Activated CD4-positive, alpha-beta T cell treated with anti-CD3 and anti-CD28 coated beads, Interleukin-2, amount 10 ng/mL, durations not matched to agents 7 days and 5 days (primary cell): ENCODE data around the gene FBXW8. TPM values are rescaled to one million over a fixed set of nuclear protein-coding genes. Genes with fewer than 3 reads are reported as not detected.

ENCODE experiments used
- CTCF ChIA-PET: fragments of 350-600 bp; sonication (Branson Sonifier 250); formaldehyde crosslinking; loops from one replicate; lab custom pipeline; 2021; ENCODE audit warnings: antibody characterized with exemption; lab: Charles Lee
- POLR2A ChIA-PET: fragments of 350-600 bp; sonication (Branson Sonifier 250); formaldehyde crosslinking; loops from one replicate; lab custom pipeline; 2021; ENCODE audit warnings: antibody characterized with exemption; lab: Charles Lee
- DNase-seq: peaks from one replicate; pipeline ENCODE4 v3.0.0-alpha.2; 2020
- H3K27ac Mint-ChIP-seq: one replicate; pipeline ENCODE4 v1.8.0; 2021; ENCODE audit warnings: mild to moderate bottlenecking, moderate library complexity, mixed read lengths
- H3K27me3 Mint-ChIP-seq: one replicate; pipeline ENCODE4 v1.8.0; 2021; ENCODE audit warnings: mixed read lengths
- H3K36me3 Mint-ChIP-seq: one replicate; pipeline ENCODE4 v1.8.0; 2021; ENCODE audit warnings: low read depth, mixed read lengths
- H3K4me1 Mint-ChIP-seq: one replicate; pipeline ENCODE4 v1.8.0; 2021; ENCODE audit warnings: mixed read lengths
- H3K4me3 Mint-ChIP-seq: one replicate; pipeline ENCODE4 v1.8.0; 2021; ENCODE audit warnings: mild to moderate bottlenecking, moderate library complexity, mixed read lengths
- H3K9me3 Mint-ChIP-seq: one replicate; pipeline ENCODE4 v1.8.0; 2021; ENCODE audit warnings: mixed read lengths
- total RNA-seq, 2 experiments: library from RNA; stranded (reverse); gene quantifications; one replicate each; pipeline ENCODE4 v1.2.3, GENCODE V29; 2021

FBXW8 gene
- total RNA-seq, 2 experiments from 2014 or later, result 12.5 to 13.2 TPM

GRCh38 chr12:117000316-117000715 lies 89.6 kb downstream of the FBXW8 start:
- H3K4me1 Mint-ChIP-seq, result peaks cover under 1% of the 10 kb centered on the region
- H3K27ac Mint-ChIP-seq, result no peak overlapping the region
- H3K36me3 Mint-ChIP-seq, result peaks cover 12% of the 10 kb centered on the region
- no peak for DNase-seq
- ChIA-PET POLR2A (no interaction called here), CTCF (no interaction called here)
- H3K9me3 Mint-ChIP-seq, result no peaks in the 10 kb centered on the region
- no peaks in the 10 kb centered on the region for H3K27me3 Mint-ChIP-seq
- H3K4me3 Mint-ChIP-seq, result no peak overlapping the region

GRCh38 chr12:117002051-117002817 lies 91.5 kb downstream of the FBXW8 start:
- CTCF ChIA-PET, result interaction anchor here (1.0 kb wide), 1 partner anchor 26 kb away, joined by 3 read pairs; no protein-coding TSS in a partner anchor

DNA sequence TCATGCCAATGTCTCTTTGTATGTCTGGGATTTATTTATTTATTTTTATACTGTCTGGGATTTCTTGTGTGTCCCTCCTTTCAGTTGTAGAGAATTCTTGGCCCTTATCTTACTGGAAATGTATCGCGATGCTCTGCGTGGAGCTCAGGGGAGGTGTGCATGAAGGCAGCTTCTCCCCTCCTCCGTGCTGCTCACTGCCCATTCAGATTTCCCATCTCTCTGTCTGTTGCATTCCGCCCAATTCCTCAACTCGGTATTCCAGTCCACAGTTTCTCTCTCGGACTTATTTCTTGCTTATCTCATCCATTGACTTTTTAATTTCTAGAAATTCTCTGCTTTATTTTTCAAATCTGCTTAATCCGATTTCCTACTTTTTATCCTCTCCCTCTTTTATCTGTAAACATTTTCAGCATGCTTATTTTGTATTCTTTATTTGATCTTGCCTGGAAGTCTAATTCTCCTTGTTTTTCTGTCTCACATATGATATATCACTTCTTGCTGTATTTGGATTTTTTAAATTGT lies 93.2 kb downstream of the FBXW8 start:
- Mint-ChIP-seq H3K36me3 (peaks cover 17% of the 10 kb centered on the region), H3K27ac (no peak overlapping the region), H3K9me3 (no peaks in the 10 kb centered on the region), H3K27me3 (no peaks in the 10 kb centered on the region), H3K4me3 (no peak overlapping the region), H3K4me1 (peaks cover 8% of the 10 kb centered on the region)
- no peak for DNase-seq
- ChIA-PET CTCF (no interaction called here), POLR2A (no interaction called here)

More at GRCh38 chr12:117002051-117002817, 91.5 kb downstream of the FBXW8 start:
- Mint-ChIP-seq H3K27me3 (no peaks in the 10 kb centered on the region), H3K27ac (no peak overlapping the region), H3K4me3 (no peak overlapping the region), H3K36me3 (peaks cover 17% of the 10 kb centered on the region), H3K4me1 (peaks cover 8% of the 10 kb centered on the region), H3K9me3 (no peaks in the 10 kb centered on the region)
- POLR2A ChIA-PET, result no interaction called here
- no peak for DNase-seq

- Mint-ChIP-seq H3K27ac (no peak overlapping the region), H3K9me3 (no peaks in the 10 kb centered on the region), H3K36me3 (peaks cover 22% of the 10 kb centered on the region), H3K4me1 (peaks cover 8% of the 10 kb centered on the region), H3K27me3 (no peaks in the 10 kb centered on the region), H3K4me3 (no peak overlapping the region)
- ChIA-PET CTCF (interaction anchor here (0.7 kb wide), 1 partner anchor 11 kb away, joined by 3 read pairs; no protein-coding TSS in a partner anchor), POLR2A (no interaction called here)
- no peak for DNase-seq
These were observed 94.8 kb downstream of the FBXW8 start for GRCh38 chr12:117005417-117006046.

- POLR2A ChIA-PET, result no interaction called here
- Mint-ChIP-seq H3K4me3 (no peak overlapping the region), H3K27me3 (no peaks in the 10 kb centered on the region), H3K36me3 (peaks cover 22% of the 10 kb centered on the region), H3K4me1 (peaks cover 8% of the 10 kb centered on the region), H3K9me3 (no peaks in the 10 kb centered on the region), H3K27ac (no peak overlapping the region)
- CTCF ChIA-PET, result interaction anchor here (0.6 to 0.7 kb wide), 2 partner anchors 10 to 89 kb away, joined by 3 read pairs; no protein-coding TSS in a partner anchor
- DNase-seq, result no peak
These were observed 95.6 kb downstream of the FBXW8 start for GRCh38 chr12:117006333-117006732.

- peaks cover 8% of the 10 kb centered on the region for H3K4me1 Mint-ChIP-seq
- no peak overlapping the region for H3K4me3 Mint-ChIP-seq
- DNase-seq, result no peak
These were observed 96.8 kb downstream of the FBXW8 start for GRCh38 chr12:117007577-117007976.

DNA sequence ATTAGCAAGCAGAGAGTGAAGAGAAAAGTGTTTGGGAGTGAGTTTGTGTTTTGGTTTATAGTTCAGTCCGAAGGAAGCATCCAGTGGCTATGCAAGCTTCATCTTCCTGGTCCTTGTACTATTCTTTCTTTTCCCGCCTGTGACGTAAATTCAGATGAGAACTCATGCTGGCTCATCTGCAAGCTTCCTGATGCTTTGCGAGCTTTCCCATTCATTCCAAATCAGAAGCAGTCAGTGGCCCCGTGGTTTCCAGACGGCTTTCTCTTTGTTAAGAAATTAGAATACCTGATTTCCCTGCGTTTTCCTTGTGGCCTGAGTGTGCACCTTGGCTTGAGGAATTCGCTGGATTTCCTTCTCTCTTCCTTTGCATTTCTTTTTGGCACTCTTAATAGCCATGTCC lies 99.0 kb downstream of the FBXW8 start:
- no peak overlapping the region for H3K4me3 Mint-ChIP-seq
- ChIA-PET POLR2A (no interaction called here), CTCF (no interaction called here)
- peaks cover 42% of the 10 kb centered on the region for H3K36me3 Mint-ChIP-seq
- DNase-seq, result no peak
- peaks cover 11% of the 10 kb centered on the region for H3K9me3 Mint-ChIP-seq
- H3K27me3 Mint-ChIP-seq, result no peaks in the 10 kb centered on the region
- peaks cover 8% of the 10 kb centered on the region for H3K4me1 Mint-ChIP-seq
- H3K27ac Mint-ChIP-seq, result no peak overlapping the region

More at GRCh38 chr12:117007577-117007976, 96.8 kb downstream of the FBXW8 start:
- peaks cover 28% of the 10 kb centered on the region for H3K36me3 Mint-ChIP-seq
- ChIA-PET CTCF (interaction anchor here (0.7 kb wide), 1 partner anchor 257 kb away, joined by 3 read pairs; no protein-coding TSS in a partner anchor), POLR2A (no interaction called here)
- H3K27me3 Mint-ChIP-seq, result no peaks in the 10 kb centered on the region
- no peaks in the 10 kb centered on the region for H3K9me3 Mint-ChIP-seq
- no peak overlapping the region for H3K27ac Mint-ChIP-seq

GRCh38 chr12:117010693-117011451 lies 100.1 kb downstream of the FBXW8 start:
- peaks cover 15% of the 10 kb centered on the region for H3K9me3 Mint-ChIP-seq
- H3K27me3 Mint-ChIP-seq, result no peaks in the 10 kb centered on the region
- CTCF ChIA-PET, result no interaction called here
- H3K27ac Mint-ChIP-seq, result no peak overlapping the region
- H3K4me3 Mint-ChIP-seq, result no peak overlapping the region
- POLR2A ChIA-PET, result no interaction called here
- H3K36me3 Mint-ChIP-seq, result peaks cover 46% of the 10 kb centered on the region
- DNase-seq, result no peak
- H3K4me1 Mint-ChIP-seq, result peaks cover 2% of the 10 kb centered on the region

GRCh38 chr12:117011988-117012805 lies 101.4 kb downstream of the FBXW8 start:
- Mint-ChIP-seq H3K4me1 (no peaks in the 10 kb centered on the region), H3K27ac (no peak overlapping the region), H3K27me3 (no peaks in the 10 kb centered on the region), H3K4me3 (no peak overlapping the region), H3K36me3 (peaks cover 48% of the 10 kb centered on the region), H3K9me3 (peaks cover 19% of the 10 kb centered on the region)
- no peak for DNase-seq
- ChIA-PET CTCF (interaction anchor here (1.3 kb wide), 1 partner anchor 12 kb away, joined by 5 read pairs; no protein-coding TSS in a partner anchor), POLR2A (no interaction called here)

DNA sequence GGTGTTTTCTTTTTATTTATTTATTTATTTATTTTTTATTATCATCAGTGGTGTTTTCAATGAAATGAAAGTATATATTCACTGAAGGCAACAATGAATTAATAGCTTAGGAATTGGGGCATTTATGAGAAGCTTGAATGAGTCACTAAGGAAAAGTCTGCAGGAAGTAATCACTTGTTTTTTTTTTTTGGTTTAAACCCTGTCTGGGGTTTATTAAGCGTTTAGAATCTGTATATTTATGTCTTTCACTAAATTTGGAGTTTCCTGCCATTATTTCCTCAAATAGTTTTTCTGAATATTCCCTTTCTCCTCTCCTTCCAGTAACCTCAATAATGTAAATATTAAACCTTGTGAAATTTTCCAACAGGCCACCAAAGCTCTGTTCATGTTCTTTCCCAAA lies 103.0 kb downstream of the FBXW8 start:
- Mint-ChIP-seq H3K4me1 (no peaks in the 10 kb centered on the region), H3K4me3 (no peak overlapping the region), H3K27ac (no peak overlapping the region), H3K27me3 (no peaks in the 10 kb centered on the region), H3K36me3 (peaks cover 50% of the 10 kb centered on the region), H3K9me3 (peaks cover 19% of the 10 kb centered on the region)
- no peak for DNase-seq
- ChIA-PET POLR2A (no interaction called here), CTCF (interaction anchor here (0.6 kb wide), 1 partner anchor 122 kb away, joined by 3 read pairs; no protein-coding TSS in a partner anchor)

- ChIA-PET POLR2A (no interaction called here), CTCF (no interaction called here)
- DNase-seq, result no peak
- Mint-ChIP-seq H3K9me3 (peaks cover 19% of the 10 kb centered on the region), H3K27me3 (no peaks in the 10 kb centered on the region), H3K4me3 (no peak overlapping the region), H3K36me3 (peaks cover 50% of the 10 kb centered on the region), H3K4me1 (no peaks in the 10 kb centered on the region), H3K27ac (no peak overlapping the region)
These were observed 103.7 kb downstream of the FBXW8 start for GRCh38 chr12:117014342-117014887.

DNA sequence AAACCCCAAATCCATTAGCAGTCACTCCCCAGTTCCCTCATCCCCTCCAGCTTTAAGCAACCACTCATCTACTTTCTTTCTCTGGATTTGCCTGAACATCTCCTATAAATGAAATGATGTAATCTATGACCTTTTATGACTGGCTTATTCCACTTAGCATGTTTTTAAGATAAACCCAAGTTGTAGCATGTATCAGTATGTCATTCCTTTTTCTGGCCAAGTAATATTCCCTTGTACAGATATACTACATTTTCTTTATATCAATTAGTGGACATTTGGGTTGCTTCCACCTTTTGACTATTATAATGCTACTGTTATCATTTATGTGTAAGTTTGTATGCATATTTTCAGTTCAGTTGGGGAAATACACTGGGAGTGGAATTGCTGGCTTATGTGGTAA lies 105.1 kb downstream of the FBXW8 start:
- Mint-ChIP-seq H3K36me3 (peaks cover 46% of the 10 kb centered on the region), H3K4me1 (no peaks in the 10 kb centered on the region), H3K27me3 (no peaks in the 10 kb centered on the region), H3K4me3 (no peak overlapping the region), H3K27ac (no peak overlapping the region), H3K9me3 (peaks cover 19% of the 10 kb centered on the region)
- POLR2A ChIA-PET, result no interaction called here
- CTCF ChIA-PET, result no interaction called here
- no peak for DNase-seq
